Thoracic aorta (tissue), 2 donors: ENCODE results near the gene ABCB1. TPM values are rescaled to one million over a fixed set of nuclear protein-coding genes. Genes with fewer than 3 reads are reported as not detected.

Experiments
- ATAC-seq: fragments of 150-250 bp; one replicate; pipeline ENCODE4 v1.8.0; 2017; ENCODE audit warnings: low read depth; ENCODE audit not compliant: insufficient number of reproducible peaks, low FRiP score
- DNase-seq: peaks from one replicate; pipeline ENCODE4 v3.0.0-alpha.2; 2020; ENCODE audit warnings: low spot score
- H3K27ac ChIP-seq, 2 donors: fragments of 200-600 bp; sonication (generic); 1 replicate in 1 of 2; 2 replicates in 1 of 2; pipeline ENCODE4 v1.5.1; 2016; ENCODE audit warnings: mild to moderate bottlenecking in 2 of 2, moderate library complexity in 2 of 2
- H3K27me3 ChIP-seq: fragments of 200-600 bp; sonication (generic); replicated peaks from 2 replicates; pipeline ENCODE4 v1.6.0; 2016; ENCODE audit warnings: mild to moderate bottlenecking; ENCODE audit not compliant: insufficient read depth
- H3K36me3 ChIP-seq: fragments of 200-600 bp; sonication (generic); one replicate; pipeline ENCODE4 v1.5.1; 2016
- H3K4me1 ChIP-seq, 2 donors: fragments of 200-600 bp; sonication (generic); 1 replicate in 1 of 2; 2 replicates in 1 of 2; pipeline versions ENCODE4 v1.5.1 to v1.6.0; 2016; ENCODE audit warnings: low read depth in 2 of 2, mild to moderate bottlenecking in 1 of 2; ENCODE audit not compliant: control insufficient read depth in 1 of 2
- H3K4me3 ChIP-seq: fragments of 200-600 bp; sonication (generic); 2 replicates; pipeline ENCODE4 v1.5.1; 2016; ENCODE audit warnings: mild to moderate bottlenecking
- H3K9me3 ChIP-seq: fragments of 200-600 bp; sonication (generic); 2 replicates; pipeline ENCODE4 v1.5.1; 2016
- CTCF ChIP-seq: fragments of 200-600 bp; sonication (generic); IDR thresholded peaks from one replicate; pipeline ENCODE4 v1.5.1; 2019; ENCODE audit warnings: antibody characterized with exemption
- total RNA-seq, 2 donors: library from RNA; depleted of rRNA; stranded (reverse); fragments of >200 nt; gene quantifications; one replicate each; pipeline versions ENCODE4 v1.1.0 to v1.2.3, GENCODE V29; 2016

ABCB1 gene
- total RNA-seq: 10 to 100 TPM in 1 of 2 donors, 1 to 10 TPM in 1; 1.4 to 10.6 TPM

DNA sequence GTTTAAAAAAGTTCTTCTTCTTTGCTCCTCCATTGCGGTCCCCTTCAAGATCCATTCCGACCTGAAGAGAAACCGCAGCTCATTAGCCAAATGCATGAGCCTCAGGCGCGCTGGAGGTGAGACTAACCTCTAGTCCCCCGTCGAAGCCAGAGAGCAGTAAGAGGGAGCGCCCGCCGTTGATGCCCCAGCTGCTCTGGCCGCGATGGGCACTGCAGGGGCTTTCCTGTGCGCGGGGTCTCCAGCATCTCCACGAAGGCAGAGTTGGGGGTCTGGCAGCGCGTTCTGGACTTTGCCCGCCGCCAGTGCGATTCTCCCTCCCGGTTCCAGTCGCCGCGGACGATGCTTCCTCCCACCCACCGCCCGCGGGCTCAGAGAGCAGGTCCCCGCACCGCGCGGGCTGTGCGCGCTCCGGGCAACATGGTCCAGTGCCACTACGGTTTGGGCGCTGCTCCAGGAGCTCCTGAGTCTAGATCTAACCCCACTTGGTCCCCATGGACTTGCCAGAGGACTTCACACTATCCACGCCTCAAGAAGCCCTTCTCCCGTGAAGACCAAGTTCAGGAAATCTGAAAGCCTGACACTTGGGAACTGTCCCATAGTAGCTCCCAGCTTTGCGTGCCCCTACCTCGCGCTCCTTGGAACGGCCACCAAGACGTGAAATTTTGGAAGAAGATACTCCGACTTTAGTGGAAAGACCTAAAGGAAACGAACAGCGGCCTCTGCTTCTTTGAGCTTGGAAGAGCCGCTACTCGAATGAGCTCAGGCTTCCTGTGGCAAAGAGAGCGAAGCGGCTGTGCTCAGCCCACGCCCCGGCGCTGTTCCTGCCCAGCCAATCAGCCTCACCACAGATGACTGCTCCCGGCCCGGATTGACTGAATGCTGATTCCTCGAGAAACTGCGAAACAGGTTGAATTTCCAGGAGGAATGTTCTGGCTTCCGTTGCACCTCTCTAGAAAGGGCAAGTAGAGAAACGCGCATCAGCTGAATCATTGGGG, at the start of gene ABCB1:
Gene ABCB1, minus strand, starts transcription at position 755 of the 995 bp plus-strand sequence. Its CDS starts 700 bp downstream, at position 55.
- no peaks in the 10 kb centered on the region for H3K36me3 ChIP-seq
- no peak for TF ChIP-seq CTCF
- no peaks in the 10 kb centered on the region for H3K27me3 ChIP-seq
- no peak for DNase-seq
- H3K4me3 ChIP-seq: peak within 1 kb of the TSS; percentile 70
- no peak within 1 kb of the TSS for H3K27ac ChIP-seq
- no peaks in the 10 kb centered on the region for H3K9me3 ChIP-seq
- peak; percentile 67 for ATAC-seq
- peaks cover 0 to 7% of the 10 kb centered on the region in 2 donors for H3K4me1 ChIP-seq

DNA sequence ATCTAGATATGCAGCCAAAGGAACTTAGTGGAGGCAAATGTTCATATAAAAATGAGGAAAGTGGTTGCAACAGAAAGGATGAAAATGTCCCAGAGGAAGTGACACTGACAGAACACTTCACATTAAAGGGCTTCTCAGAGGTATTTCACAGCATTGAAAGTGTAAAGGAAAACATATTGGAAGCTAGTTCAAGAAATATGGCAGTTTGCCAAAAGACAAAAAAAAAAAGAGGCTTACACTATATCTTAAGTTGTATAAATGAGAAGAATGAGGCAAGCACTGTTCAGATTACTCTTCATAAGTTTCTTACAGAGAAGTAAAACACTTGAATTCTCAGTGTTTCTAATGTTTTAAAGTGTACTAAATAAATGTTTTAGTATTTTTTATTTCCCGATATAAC, 47.6 kb upstream of the ABCB1 start:
- ATAC-seq: no peak

GRCh38 chr7:87645446-87645845, 44.8 kb upstream of the ABCB1 start:
- Histone ChIP-seq H3K9me3 (no peaks in the 10 kb centered on the region), H3K27me3 (no peaks in the 10 kb centered on the region), H3K4me1 (no peaks in the 10 kb centered on the region), H3K36me3 (no peaks in the 10 kb centered on the region), H3K4me3 (no peak overlapping the region), H3K27ac (no peak overlapping the region)
- TF ChIP-seq CTCF: no peak
- DNase-seq: no peak
- ATAC-seq: no peak

More for the DNA sequence above, 47.6 kb upstream of the ABCB1 start:
- H3K36me3 ChIP-seq: no peaks in the 10 kb centered on the region
- no peak for TF ChIP-seq CTCF
- no peak overlapping the region for H3K4me3 ChIP-seq
- H3K4me1 ChIP-seq: no peaks in the 10 kb centered on the region
- DNase-seq: no peak
- no peaks in the 10 kb centered on the region for H3K27me3 ChIP-seq
- H3K27ac ChIP-seq: no peak overlapping the region
- no peaks in the 10 kb centered on the region for H3K9me3 ChIP-seq

DNA sequence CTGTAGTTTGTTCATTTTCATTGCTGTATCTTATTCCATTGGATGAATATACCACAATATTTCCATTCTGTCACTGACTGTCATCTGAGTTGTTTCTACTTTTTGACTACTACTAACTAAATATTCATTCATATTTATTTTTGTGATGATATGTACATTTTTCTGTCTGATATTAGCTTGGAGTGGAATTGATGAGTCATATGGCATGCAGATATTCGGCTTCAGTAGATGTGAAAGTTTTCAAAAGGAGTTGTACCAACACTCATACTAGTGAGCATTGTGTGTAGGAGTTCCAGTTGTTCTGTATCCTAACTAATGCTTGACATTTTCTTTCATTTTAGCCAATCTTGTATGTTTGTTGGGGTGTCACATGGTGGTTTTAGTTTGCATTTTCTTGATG, 35.2 kb upstream of the ABCB1 start:
- H3K9me3 ChIP-seq: no peaks in the 10 kb centered on the region
- no peaks in the 10 kb centered on the region for H3K36me3 ChIP-seq
- DNase-seq: no peak
- no peaks in the 10 kb centered on the region for H3K4me1 ChIP-seq
- no peaks in the 10 kb centered on the region for H3K27me3 ChIP-seq
- no peak for TF ChIP-seq CTCF
- H3K4me3 ChIP-seq: no peak overlapping the region
- no peak overlapping the region for H3K27ac ChIP-seq
- no peak for ATAC-seq

- Histone ChIP-seq H3K4me1 (peaks cover 9 to 13% of the 10 kb centered on the region in 2 donors), H3K9me3 (no peaks in the 10 kb centered on the region), H3K4me3 (peak overlapping the region; percentile 82), H3K27ac (no peak overlapping the region), H3K36me3 (no peaks in the 10 kb centered on the region), H3K27me3 (no peaks in the 10 kb centered on the region)
- ATAC-seq (no peak), DNase-seq (no peak)
- no peak for TF ChIP-seq CTCF
Observed at GRCh38 chr7:87628780-87629569, 28.3 kb upstream of the ABCB1 start.
